Measurements from ENCODE around the gene DLG4.
A peak's percentile ranks its signal among the peaks of the same experiment; 100 is the strongest.

Gene DLG4

GRCh38 chr17:7144213-7144612, 75.4 kb downstream of the DLG4 start:
- no peaks in the 10 kb centered on the region for H3K79me2 ChIP-seq (ENCODE audit: insufficient read depth, low read length)
- H3K36me3 ChIP-seq (ENCODE audit: insufficient read depth, low read length), result no peaks in the 10 kb centered on the region
- no peaks in the 10 kb centered on the region for H3F3A ChIP-seq (ENCODE audit: low read depth)
- TF ChIP-seq CTCF (conservative IDR thresholded peaks at IDR 0.05; ENCODE audit: low read length), result no peak
- no peak for TF ChIP-seq EZH2phosphoT487 (IDR thresholded peaks at IDR 0.05; ENCODE audit: borderline replicate concordance)
- H3K4me1 ChIP-seq (ENCODE audit: insufficient read depth, low read length, poor library complexity, severe bottlenecking), result no peaks in the 10 kb centered on the region
- H3K27me3 ChIP-seq (ENCODE audit: insufficient read depth, low read length, poor library complexity, severe bottlenecking), result no peaks in the 10 kb centered on the region
- no peak overlapping the region for H3K4me2 ChIP-seq (ENCODE audit: low read depth, low read length, poor library complexity, severe bottlenecking)
- no peaks in the 10 kb centered on the region for H3K9me2 ChIP-seq (replicated peaks; ENCODE audit: low read depth, low read length)
- no peak overlapping the region for H3K4me3 ChIP-seq (ENCODE audit: low read length, poor library complexity, severe bottlenecking)
- H2AFZ ChIP-seq (ENCODE audit: low read length), result no peak overlapping the region
- no peaks in the 10 kb centered on the region for H3K9me3 ChIP-seq (ENCODE audit: insufficient read depth, low read depth, low read length)
- H4K20me1 ChIP-seq (ENCODE audit: insufficient read depth, low read length, poor library complexity, severe bottlenecking), result no peaks in the 10 kb centered on the region
- no peak overlapping the region for H3K9ac ChIP-seq (ENCODE audit: low read depth, low read length, poor library complexity, severe bottlenecking)

GRCh38 chr17:7141824-7142223, 77.8 kb downstream of the DLG4 start:
- Histone ChIP-seq H3F3A (ENCODE audit: low read depth) (no peaks in the 10 kb centered on the region), H3K36me3 (ENCODE audit: insufficient read depth, low read length) (no peaks in the 10 kb centered on the region), H3K4me2 (ENCODE audit: low read depth, low read length, poor library complexity, severe bottlenecking) (no peak overlapping the region), H3K9ac (ENCODE audit: low read depth, low read length, poor library complexity, severe bottlenecking) (no peak overlapping the region), H3K9me3 (ENCODE audit: insufficient read depth, low read depth, low read length) (no peaks in the 10 kb centered on the region), H3K4me3 (ENCODE audit: low read length, poor library complexity, severe bottlenecking) (no peak overlapping the region), H3K27me3 (ENCODE audit: insufficient read depth, low read length, poor library complexity, severe bottlenecking) (no peaks in the 10 kb centered on the region), H3K79me2 (ENCODE audit: insufficient read depth, low read length) (no peaks in the 10 kb centered on the region), H3K4me1 (ENCODE audit: insufficient read depth, low read length, poor library complexity, severe bottlenecking) (no peaks in the 10 kb centered on the region), H3K9me2 (replicated peaks; ENCODE audit: low read depth, low read length) (no peaks in the 10 kb centered on the region), H4K20me1 (ENCODE audit: insufficient read depth, low read length, poor library complexity, severe bottlenecking) (no peaks in the 10 kb centered on the region), H2AFZ (ENCODE audit: low read length) (no peak overlapping the region)
- TF ChIP-seq EZH2phosphoT487 (IDR thresholded peaks at IDR 0.05; ENCODE audit: borderline replicate concordance) (no peak), CTCF (conservative IDR thresholded peaks at IDR 0.05; ENCODE audit: low read length) (no peak)

- H2AFZ ChIP-seq (ENCODE audit: low read length), result peak overlapping the region; percentile 41; the same call in 1 of the 2 replicates
- H3F3A ChIP-seq (ENCODE audit: low read depth), result no peaks in the 10 kb centered on the region
- H3K9ac ChIP-seq (ENCODE audit: low read depth, low read length, poor library complexity, severe bottlenecking), result no peak overlapping the region
- no peak for TF ChIP-seq CTCF (conservative IDR thresholded peaks at IDR 0.05; ENCODE audit: low read length)
- TF ChIP-seq EZH2phosphoT487 (IDR thresholded peaks at IDR 0.05; ENCODE audit: borderline replicate concordance), result no peak
- no peak overlapping the region for H3K4me3 ChIP-seq (ENCODE audit: low read length, poor library complexity, severe bottlenecking)
- no peaks in the 10 kb centered on the region for H3K36me3 ChIP-seq (ENCODE audit: insufficient read depth, low read length)
- H3K27me3 ChIP-seq (ENCODE audit: insufficient read depth, low read length, poor library complexity, severe bottlenecking), result no peaks in the 10 kb centered on the region
- H3K4me1 ChIP-seq (ENCODE audit: insufficient read depth, low read length, poor library complexity, severe bottlenecking), result no peaks in the 10 kb centered on the region
- H3K9me3 ChIP-seq (ENCODE audit: insufficient read depth, low read depth, low read length), result no peaks in the 10 kb centered on the region
- H4K20me1 ChIP-seq (ENCODE audit: insufficient read depth, low read length, poor library complexity, severe bottlenecking), result no peaks in the 10 kb centered on the region
- no peaks in the 10 kb centered on the region for H3K9me2 ChIP-seq (replicated peaks; ENCODE audit: low read depth, low read length)
- H3K79me2 ChIP-seq (ENCODE audit: insufficient read depth, low read length), result no peaks in the 10 kb centered on the region
- no peak overlapping the region for H3K4me2 ChIP-seq (ENCODE audit: low read depth, low read length, poor library complexity, severe bottlenecking)
Observed at GRCh38 chr17:7139400-7139799, 80.2 kb downstream of the DLG4 start.

Measured in Loucy (cell line).